ENCODE measurements around the gene CPN2.

DNA sequence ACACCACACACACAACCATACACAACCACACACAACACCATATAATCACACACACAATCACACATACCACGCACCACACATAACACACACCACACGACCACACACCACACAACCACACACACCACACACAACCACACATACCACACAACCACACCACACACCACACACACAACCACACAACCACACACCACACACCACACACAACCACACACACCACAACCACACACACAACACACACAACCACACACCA lies 24.2 kb downstream of the CPN2 start:
- TF ChIP-seq TAF1 (IDR thresholded peaks at IDR 0.05; ENCODE audit: low read depth, low read length) (no peak), POLR2A (IDR thresholded peaks at IDR 0.05; ENCODE audit: low read depth, low read length) (no peak)
